Fibroblast of lung (primary cell): ENCODE measurements around the gene STEAP2.

ENCODE experiments used
- CTCF ChIP-seq, 2 donors: IDR thresholded peaks in 1 of 2; conservative IDR thresholded peaks in 1 of 2; 1 replicate in 1 of 2; 2 replicates in 1 of 2; pipeline ENCODE4 v1.5.1; 2011 to 2012; ENCODE audit warnings: low read length in 2 of 2, control low read depth in 1 of 2, inconsistent platforms in 1 of 2, low read depth in 1 of 2, mild to moderate bottlenecking in 1 of 2
- EZH2 ChIP-seq: IDR thresholded peaks from 2 replicates; pipeline ENCODE4 v1.5.1; 2012; ENCODE audit warnings: low read length, control low read depth, mild to moderate bottlenecking; ENCODE audit errors: missing control alignments

- no peak for TF ChIP-seq CTCF (conservative IDR thresholded peaks at IDR 0.05 in 1 of 2, IDR thresholded peaks at IDR 0.05 in 1 of 2; ENCODE audit: low read depth in 1 of 2, low read length in 2 of 2)
- no peak for TF ChIP-seq EZH2
Observed at GRCh38 chr7:90270431-90271178, 59.1 kb downstream of the STEAP2 start.
